Jurkat, Clone E6-1 (cell line): ENCODE measurements around the gene EPAS1.

ENCODE experiments used
- DNase-seq: peaks from one replicate; pipeline ENCODE4 v3.0.0-alpha.2; 2011; ENCODE audit warnings: low read depth, low spot score
- H3K4me3 ChIP-seq: 2 replicates; pipeline ENCODE4 v1.5.1; 2011; ENCODE audit warnings: mild to moderate bottlenecking, low read length, control low read depth, moderate library complexity

The EPAS1 gene

DNA sequence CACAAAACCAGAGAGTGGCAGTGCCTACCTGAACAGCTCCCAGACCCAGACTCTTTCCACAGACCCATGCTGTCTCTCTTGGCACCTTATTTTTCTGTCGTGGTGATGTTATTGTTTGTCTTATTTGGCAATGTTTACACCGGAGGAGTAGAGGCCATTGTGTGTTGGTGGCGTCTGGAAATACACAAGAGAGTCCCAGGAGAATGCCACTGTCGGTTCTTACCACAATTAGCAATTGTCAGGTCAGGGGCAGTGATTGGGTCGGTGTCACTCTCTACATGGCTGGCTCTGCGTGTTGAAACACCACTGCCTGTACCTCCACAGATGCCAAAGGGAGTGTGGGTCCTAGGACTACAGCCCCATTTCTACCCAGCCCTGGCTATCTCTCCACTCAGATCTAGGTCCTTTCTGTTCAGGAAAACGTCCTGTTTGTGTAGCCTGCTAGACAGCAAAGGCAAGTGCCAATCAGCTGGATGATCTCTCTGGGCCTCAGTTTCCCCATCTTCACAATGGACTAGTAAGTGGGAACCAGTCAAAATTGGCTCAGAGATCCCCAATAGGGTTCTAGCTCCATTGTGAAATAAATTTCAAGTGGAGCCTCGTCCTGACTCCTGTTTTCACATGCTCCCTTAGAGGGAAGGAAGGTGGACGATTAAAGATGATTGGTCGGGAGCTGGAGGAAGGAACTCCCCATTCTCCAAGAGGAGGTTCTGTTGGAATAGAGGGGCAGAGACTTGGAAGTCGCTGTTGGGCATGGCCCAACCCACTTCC, 17.0 kb downstream of the EPAS1 start:
- no peak overlapping the region for H3K4me3 ChIP-seq
- DNase-seq: no peak

DNA sequence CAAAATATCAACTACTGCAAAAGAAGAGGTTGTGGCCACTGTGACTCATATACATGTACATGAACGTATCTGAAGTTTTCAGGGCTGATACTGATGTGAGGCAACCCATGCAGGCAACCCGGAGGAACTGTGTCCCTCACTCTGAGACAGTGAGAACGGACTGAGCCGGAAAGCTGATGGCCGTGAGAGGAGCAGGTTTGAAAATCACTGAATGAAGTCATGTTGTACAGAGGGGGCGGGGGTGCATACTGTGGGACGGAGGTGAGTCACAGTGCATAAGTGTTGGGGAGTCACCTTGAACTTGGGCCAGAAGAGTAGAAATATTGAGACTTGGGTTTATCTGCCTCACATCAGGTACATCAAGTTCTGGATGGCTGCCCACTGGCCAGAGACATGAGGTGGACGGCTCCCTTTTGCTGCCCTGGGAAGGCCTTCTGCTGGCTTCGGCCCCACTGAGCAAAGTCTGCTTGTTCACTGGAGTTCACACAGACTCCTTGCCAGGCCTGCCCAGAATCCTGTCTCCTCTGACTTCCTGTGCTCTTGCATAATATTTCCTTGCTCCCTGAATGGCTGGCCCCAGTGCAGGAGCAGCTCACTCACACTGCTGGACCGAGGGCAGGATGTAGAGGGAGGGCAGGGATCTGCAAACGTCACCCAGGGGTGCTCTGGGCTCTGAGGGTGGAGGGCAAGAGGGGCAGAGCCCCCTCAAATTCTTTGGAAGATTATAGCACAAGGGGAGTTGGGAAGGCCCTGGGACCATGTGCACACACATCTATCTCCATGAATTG, 18.1 kb downstream of the EPAS1 start:
- DNase-seq: no peak
- H3K4me3 ChIP-seq: no peak overlapping the region

- no peak overlapping the region for H3K4me3 ChIP-seq
- no peak for DNase-seq
Observed at GRCh38 chr2:46317094-46317486, 19.9 kb downstream of the EPAS1 start.

GRCh38 chr2:46318579-46319460, 21.6 kb downstream of the EPAS1 start:
- no peak for DNase-seq
- H3K4me3 ChIP-seq: no peak overlapping the region

DNA sequence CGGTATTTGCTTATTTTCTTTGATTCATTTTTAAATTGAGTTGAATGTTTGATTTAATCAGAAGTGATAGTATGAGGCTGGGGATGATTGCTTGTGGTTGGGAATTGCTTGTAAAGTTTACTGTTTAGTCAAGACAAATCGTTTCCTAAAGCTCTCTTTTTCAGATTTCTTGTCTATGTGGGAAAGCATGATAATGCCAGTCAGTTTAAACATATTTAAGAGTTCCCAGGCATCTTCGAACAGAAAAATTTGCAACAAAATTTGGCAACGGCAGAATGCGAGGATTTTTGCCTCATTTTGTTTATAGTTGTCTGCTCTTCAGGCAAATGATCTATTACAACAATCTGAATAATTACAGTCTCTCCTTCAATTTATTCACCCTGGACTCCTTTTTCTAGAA, 22.5 kb downstream of the EPAS1 start:
- DNase-seq: no peak
- H3K4me3 ChIP-seq: no peak overlapping the region

DNA sequence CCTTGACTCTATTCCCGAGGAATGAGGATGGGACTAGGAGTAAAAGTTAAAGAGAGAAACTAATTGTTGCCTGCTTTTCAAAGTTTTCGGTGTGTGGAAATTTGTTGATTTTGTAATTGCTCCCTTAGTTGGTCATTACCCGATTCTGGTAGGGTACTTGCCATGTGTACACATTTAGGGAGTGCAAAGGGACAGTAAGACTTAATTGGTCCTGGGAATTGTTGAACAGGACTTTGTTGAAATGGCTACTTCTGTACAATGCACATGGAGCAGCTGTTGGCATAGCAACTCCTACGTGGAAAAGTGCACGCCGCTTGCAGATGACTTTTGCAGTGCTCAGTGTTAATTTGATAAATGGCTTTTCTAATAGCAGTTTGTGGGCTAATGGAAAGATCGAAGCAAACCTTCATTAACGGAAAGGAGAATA, 22.9 kb downstream of the EPAS1 start:
- no peak overlapping the region for H3K4me3 ChIP-seq
- DNase-seq: no peak

- no peak for DNase-seq
- H3K4me3 ChIP-seq: no peak overlapping the region
Observed at GRCh38 chr2:46323730-46324129, 26.5 kb downstream of the EPAS1 start.

DNA sequence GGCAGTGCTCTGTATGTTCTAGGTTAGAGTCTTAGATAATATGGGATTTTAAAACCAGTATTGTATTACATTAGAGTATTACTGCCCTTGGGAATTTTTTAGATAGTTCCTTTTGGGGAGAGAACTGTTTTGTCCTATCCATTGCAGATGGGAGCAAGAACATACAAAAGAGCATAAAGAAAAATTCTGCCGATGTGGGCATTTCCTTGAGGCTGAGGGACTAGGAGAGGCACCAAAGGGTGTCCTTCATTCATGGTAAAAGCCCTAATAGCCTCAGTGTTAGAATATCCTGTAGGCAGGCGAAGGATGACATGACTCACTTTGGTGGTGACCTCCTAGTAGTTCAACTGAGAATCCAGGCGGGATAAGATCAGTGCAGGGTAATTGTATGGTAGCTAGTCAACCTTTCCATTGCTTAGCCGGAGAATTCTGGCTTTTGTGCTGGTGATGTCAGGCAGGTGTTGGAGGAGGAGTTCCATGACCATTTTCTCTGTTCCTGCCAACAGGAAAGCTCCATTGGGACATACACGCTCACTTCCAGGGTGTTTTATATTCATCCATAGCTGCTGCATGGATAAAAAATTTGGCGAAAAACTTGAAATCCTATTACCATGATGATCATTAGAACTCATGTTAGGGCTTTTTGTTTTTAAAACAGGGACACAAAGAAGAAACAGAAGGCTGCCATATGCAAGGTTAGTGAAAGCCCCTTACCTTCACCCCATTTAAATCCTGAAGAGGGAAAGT, 28.1 kb downstream of the EPAS1 start:
- no peak overlapping the region for H3K4me3 ChIP-seq
- DNase-seq: no peak

- no peak overlapping the region for H3K4me3 ChIP-seq
- DNase-seq: no peak
Observed at GRCh38 chr2:46326231-46326980, 29.2 kb downstream of the EPAS1 start.

- no peak overlapping the region for H3K4me3 ChIP-seq
- no peak for DNase-seq
Observed at GRCh38 chr2:46327627-46328026, 30.4 kb downstream of the EPAS1 start.

DNA sequence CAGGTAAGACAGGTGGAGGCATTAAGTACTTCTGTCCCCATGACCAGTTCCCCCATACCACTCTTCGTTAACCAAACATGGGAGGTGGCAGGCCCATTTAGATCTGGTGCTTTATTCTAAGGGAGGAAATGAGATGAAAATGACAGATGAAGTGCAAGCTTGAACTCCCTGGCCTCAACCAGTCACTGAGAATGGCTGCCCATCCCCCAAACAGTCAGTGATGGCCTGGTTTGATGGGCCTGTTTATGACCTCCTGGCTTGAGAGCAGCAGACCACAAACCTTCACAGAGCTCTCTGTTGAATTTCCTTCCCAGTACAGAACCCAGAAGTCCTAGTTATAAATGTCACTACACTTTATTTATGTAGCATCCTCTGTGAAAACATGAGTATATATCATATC, 31.1 kb downstream of the EPAS1 start:
- no peak overlapping the region for H3K4me3 ChIP-seq
- no peak for DNase-seq

- no peak for DNase-seq
- no peak overlapping the region for H3K4me3 ChIP-seq
Observed at GRCh38 chr2:46328829-46329228, 31.6 kb downstream of the EPAS1 start.

DNA sequence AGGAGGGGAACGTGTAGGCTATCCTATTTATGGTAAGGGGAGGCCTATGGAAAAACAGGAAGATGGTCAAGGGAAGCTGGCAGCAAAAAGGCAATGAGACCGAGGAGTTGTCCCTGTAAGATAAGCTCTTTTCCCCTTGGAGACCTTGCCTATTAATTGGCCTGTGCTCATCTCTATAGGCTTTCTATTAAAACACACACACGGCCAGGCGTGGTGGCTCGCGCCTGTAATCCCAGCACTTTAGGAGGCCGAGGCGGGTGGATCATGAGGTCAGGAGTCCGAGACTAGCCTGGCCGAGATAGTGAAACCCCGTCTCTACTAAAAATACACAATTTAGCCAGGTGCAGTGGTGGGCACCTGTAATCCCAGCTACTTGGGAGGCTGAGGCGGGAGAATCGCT, 32.1 kb downstream of the EPAS1 start:
- no peak overlapping the region for H3K4me3 ChIP-seq
- no peak for DNase-seq

DNA sequence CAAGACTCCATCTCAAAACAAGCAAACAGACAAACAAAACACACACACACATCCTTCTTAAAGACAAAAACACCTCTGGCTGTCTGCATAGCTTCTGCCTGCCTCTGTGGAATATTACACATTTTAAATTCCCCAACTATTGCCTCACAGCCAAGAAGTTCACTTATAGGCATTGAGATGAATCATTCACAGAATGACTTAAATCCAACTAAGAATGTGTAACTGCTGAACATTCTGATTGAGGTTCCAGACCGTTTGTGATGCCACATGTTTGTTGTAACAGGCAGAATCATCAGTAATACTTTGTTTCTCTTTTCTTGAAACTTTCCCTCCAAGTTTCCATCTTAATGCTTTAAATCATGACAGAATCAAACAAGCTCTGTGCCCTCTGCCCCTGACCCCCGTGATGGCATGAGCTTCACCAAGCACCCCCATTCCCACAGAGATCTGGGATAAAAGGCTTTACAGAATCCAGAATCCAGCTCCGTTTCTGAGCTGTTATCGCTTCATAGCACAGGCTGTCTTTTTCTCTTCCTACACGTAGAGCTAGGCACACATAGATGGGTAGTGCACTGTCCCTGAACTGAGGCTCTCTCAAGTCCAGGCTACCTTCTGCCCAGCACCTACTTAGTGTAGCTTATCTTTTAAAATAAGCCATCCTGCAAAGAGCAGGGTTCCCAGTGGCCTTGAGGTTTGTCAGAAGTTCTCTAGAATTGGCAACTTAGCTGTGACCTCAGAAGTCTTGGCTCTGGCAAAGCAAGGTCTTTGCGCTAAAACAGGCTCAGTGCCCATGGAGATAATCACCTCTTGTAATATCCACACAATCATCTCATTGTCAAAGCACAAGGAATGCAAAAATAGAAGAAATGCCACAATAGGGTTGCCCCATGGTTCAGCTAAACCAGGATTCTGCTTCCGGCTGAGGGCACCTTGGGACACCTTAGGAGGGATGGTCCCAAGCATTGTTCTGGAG, 32.9 kb downstream of the EPAS1 start:
- H3K4me3 ChIP-seq: no peak overlapping the region
- no peak for DNase-seq

GRCh38 chr2:46331109-46331766, 34.0 kb downstream of the EPAS1 start:
- no peak overlapping the region for H3K4me3 ChIP-seq
- DNase-seq: no peak

- no peak for DNase-seq
- H3K4me3 ChIP-seq: no peak overlapping the region
Observed at GRCh38 chr2:46332686-46333281, 35.6 kb downstream of the EPAS1 start.
